Activated T-helper 2 cell treated with anti-CD3 and anti-CD28 coated beads, Interferon-gamma antibody, Interleukin-2, Interleukin-4, amounts not matched to agents 10 μg/mL and 5 μg/mL and 100 μg/mL, durations not matched to agents 14 hours and 24 hours and 36 hours (primary cell): ENCODE data around the gene BTBD9. TPM values are rescaled to one million over a fixed set of nuclear protein-coding genes. Genes with fewer than 3 reads are reported as not detected.
A peak's percentile ranks its signal among the peaks of the same experiment; 100 is the strongest.

ENCODE experiments used
- DNase-seq: peaks from one replicate; pipeline ENCODE4 v3.0.0; 2021; ENCODE audit warnings: low spot score
- H3K27ac Mint-ChIP-seq: one replicate; pipeline ENCODE4 v1.8.0; 2021; ENCODE audit warnings: mixed read lengths
- H3K27me3 Mint-ChIP-seq: one replicate; pipeline ENCODE4 v1.8.0; 2021; ENCODE audit warnings: low read depth, mixed read lengths
- H3K36me3 Mint-ChIP-seq: one replicate; pipeline ENCODE4 v1.8.0; 2021; ENCODE audit warnings: low read depth, mixed read lengths
- H3K4me1 Mint-ChIP-seq: one replicate; pipeline ENCODE4 v1.8.0; 2021; ENCODE audit warnings: low read depth, mixed read lengths
- H3K4me3 Mint-ChIP-seq: one replicate; pipeline ENCODE4 v1.8.0; 2021; ENCODE audit warnings: low read depth, mild to moderate bottlenecking, moderate library complexity, mixed read lengths
- H3K9me3 Mint-ChIP-seq: one replicate; pipeline ENCODE4 v1.8.0; 2021; ENCODE audit warnings: mixed read lengths
- intact Hi-C: fragments of 100-400 bp; cut with micrococcal nuclease; formaldehyde crosslinking; loops from one replicate; pipeline ENCODE4 v1.15.1; 2023
- total RNA-seq: library from RNA; stranded (reverse); gene quantifications from 2 replicates; pipeline ENCODE4 v1.2.3, GENCODE V29; 2022

The BTBD9 gene
- total RNA-seq, 1 donor from 2014 or later = 15.2 TPM

GRCh38 chr6:38337819-38338465, 301.8 kb downstream of the BTBD9 start:
- H3K4me1 Mint-ChIP-seq = no peaks in the 10 kb centered on the region
- intact Hi-C loops = no loop called here
- H3K4me3 Mint-ChIP-seq = no peak overlapping the region
- peaks cover 16% of the 10 kb centered on the region for H3K9me3 Mint-ChIP-seq
- H3K36me3 Mint-ChIP-seq = peaks cover 4% of the 10 kb centered on the region
- DNase-seq = no peak
- no peaks in the 10 kb centered on the region for H3K27me3 Mint-ChIP-seq
- H3K27ac Mint-ChIP-seq = no peak overlapping the region

GRCh38 chr6:38336922-38337321, 302.8 kb downstream of the BTBD9 start:
- intact Hi-C loops = no loop called here
- no peak overlapping the region for H3K27ac Mint-ChIP-seq
- no peak overlapping the region for H3K4me3 Mint-ChIP-seq
- H3K36me3 Mint-ChIP-seq = peaks cover 4% of the 10 kb centered on the region
- no peaks in the 10 kb centered on the region for H3K4me1 Mint-ChIP-seq
- DNase-seq = no peak
- peaks cover 19% of the 10 kb centered on the region for H3K9me3 Mint-ChIP-seq
- no peaks in the 10 kb centered on the region for H3K27me3 Mint-ChIP-seq

GRCh38 chr6:38326837-38327236, 312.9 kb downstream of the BTBD9 start:
- Mint-ChIP-seq H3K4me1 (no peaks in the 10 kb centered on the region), H3K27me3 (no peaks in the 10 kb centered on the region), H3K4me3 (no peak overlapping the region), H3K9me3 (no peaks in the 10 kb centered on the region), H3K27ac (no peak overlapping the region), H3K36me3 (no peaks in the 10 kb centered on the region)
- intact Hi-C loops = no loop called here
- no peak for DNase-seq

GRCh38 chr6:38323216-38323615, 316.5 kb downstream of the BTBD9 start:
- Mint-ChIP-seq H3K27me3 (no peaks in the 10 kb centered on the region), H3K27ac (no peak overlapping the region), H3K4me1 (no peaks in the 10 kb centered on the region), H3K4me3 (no peak overlapping the region), H3K36me3 (no peaks in the 10 kb centered on the region), H3K9me3 (no peaks in the 10 kb centered on the region)
- no peak for DNase-seq
- intact Hi-C loops = no loop called here

GRCh38 chr6:38322138-38322537, 317.6 kb downstream of the BTBD9 start:
- H3K27ac Mint-ChIP-seq = no peak overlapping the region
- no peaks in the 10 kb centered on the region for H3K36me3 Mint-ChIP-seq
- DNase-seq = no peak
- no peaks in the 10 kb centered on the region for H3K4me1 Mint-ChIP-seq
- intact Hi-C loops = no loop called here
- no peaks in the 10 kb centered on the region for H3K27me3 Mint-ChIP-seq
- no peaks in the 10 kb centered on the region for H3K9me3 Mint-ChIP-seq
- no peak overlapping the region for H3K4me3 Mint-ChIP-seq

GRCh38 chr6:38320843-38321242, 318.9 kb downstream of the BTBD9 start:
- Mint-ChIP-seq H3K27ac (no peak overlapping the region), H3K36me3 (no peaks in the 10 kb centered on the region), H3K27me3 (no peaks in the 10 kb centered on the region), H3K9me3 (no peaks in the 10 kb centered on the region), H3K4me1 (no peaks in the 10 kb centered on the region), H3K4me3 (no peak overlapping the region)
- intact Hi-C loops = no loop called here
- no peak for DNase-seq

GRCh38 chr6:38320358-38320757, 319.4 kb downstream of the BTBD9 start:
- Mint-ChIP-seq H3K4me1 (no peaks in the 10 kb centered on the region), H3K9me3 (no peaks in the 10 kb centered on the region), H3K36me3 (no peaks in the 10 kb centered on the region), H3K4me3 (no peak overlapping the region), H3K27me3 (no peaks in the 10 kb centered on the region), H3K27ac (no peak overlapping the region)
- intact Hi-C loops = no loop called here
- DNase-seq = no peak

GRCh38 chr6:38319256-38320212, 320.2 kb downstream of the BTBD9 start:
- Mint-ChIP-seq H3K27ac (no peak overlapping the region), H3K4me3 (no peak overlapping the region), H3K9me3 (no peaks in the 10 kb centered on the region), H3K27me3 (no peaks in the 10 kb centered on the region), H3K4me1 (no peaks in the 10 kb centered on the region), H3K36me3 (no peaks in the 10 kb centered on the region)
- DNase-seq = no peak
- intact Hi-C loops = no loop called here

- no peak for DNase-seq
- intact Hi-C loops = no loop called here
- Mint-ChIP-seq H3K9me3 (no peaks in the 10 kb centered on the region), H3K4me3 (no peak overlapping the region), H3K4me1 (no peaks in the 10 kb centered on the region), H3K36me3 (no peaks in the 10 kb centered on the region), H3K27ac (no peak overlapping the region), H3K27me3 (no peaks in the 10 kb centered on the region)
These were observed 323.4 kb downstream of the BTBD9 start for GRCh38 chr6:38316099-38316868.

- Mint-ChIP-seq H3K4me3 (no peak overlapping the region), H3K4me1 (peaks cover 18% of the 10 kb centered on the region), H3K9me3 (no peaks in the 10 kb centered on the region), H3K27me3 (no peaks in the 10 kb centered on the region), H3K36me3 (no peaks in the 10 kb centered on the region), H3K27ac (no peak overlapping the region)
- no peak for DNase-seq
- intact Hi-C loops = no loop called here
These were observed 328.5 kb downstream of the BTBD9 start for GRCh38 chr6:38311201-38311600.

GRCh38 chr6:38310061-38310460, 329.7 kb downstream of the BTBD9 start:
- no peaks in the 10 kb centered on the region for H3K27me3 Mint-ChIP-seq
- no peaks in the 10 kb centered on the region for H3K36me3 Mint-ChIP-seq
- no peak for DNase-seq
- intact Hi-C loops = no loop called here
- H3K9me3 Mint-ChIP-seq = no peaks in the 10 kb centered on the region
- no peak overlapping the region for H3K27ac Mint-ChIP-seq
- peaks cover 20% of the 10 kb centered on the region for H3K4me1 Mint-ChIP-seq
- H3K4me3 Mint-ChIP-seq = no peak overlapping the region

GRCh38 chr6:38307740-38308139, 332.0 kb downstream of the BTBD9 start:
- Mint-ChIP-seq H3K27ac (peak overlapping the region; percentile 19), H3K4me1 (peaks cover 23% of the 10 kb centered on the region), H3K4me3 (no peak overlapping the region), H3K9me3 (no peaks in the 10 kb centered on the region), H3K27me3 (no peaks in the 10 kb centered on the region), H3K36me3 (no peaks in the 10 kb centered on the region)
- no peak for DNase-seq
- intact Hi-C loops = no loop called here

- no peak overlapping the region for H3K27ac Mint-ChIP-seq
- no peaks in the 10 kb centered on the region for H3K9me3 Mint-ChIP-seq
- no peak for DNase-seq
- intact Hi-C loops = no loop called here
- H3K36me3 Mint-ChIP-seq = no peaks in the 10 kb centered on the region
- no peaks in the 10 kb centered on the region for H3K27me3 Mint-ChIP-seq
- H3K4me1 Mint-ChIP-seq = peaks cover 25% of the 10 kb centered on the region
- H3K4me3 Mint-ChIP-seq = no peak overlapping the region
These were observed 332.8 kb downstream of the BTBD9 start for GRCh38 chr6:38306931-38307330.
